Neural progenitor cell (in vitro differentiated cells): ENCODE measurements around the gene TMEM30A. TPM values are rescaled to one million over a fixed set of nuclear protein-coding genes. Genes with fewer than 3 reads are reported as not detected.

Experiments
- DNase-seq: peaks from one replicate; pipeline ENCODE4 v3.0.0-alpha.2; 2016; ENCODE audit warnings: low spot score
- H2AFZ ChIP-seq: fragments of 200-600 bp; sonication (generic); replicated peaks from 2 replicates; pipeline ENCODE4 v1.6.1; 2016; ENCODE audit warnings: antibody characterized with exemption
- H3F3A ChIP-seq: fragments of 200-600 bp; sonication (generic); 2 replicates; pipeline ENCODE4 v1.6.1; 2016; ENCODE audit warnings: antibody characterized with exemption, low read depth
- H3K27ac ChIP-seq: fragments of 200-600 bp; sonication (generic); 2 replicates; pipeline ENCODE4 v1.5.1; 2016; ENCODE audit warnings: mild to moderate bottlenecking
- H3K27me3 ChIP-seq: fragments of 200-600 bp; sonication (generic); 2 replicates; pipeline ENCODE4 v1.6.1; 2016; ENCODE audit warnings: mild to moderate bottlenecking, moderate library complexity
- H3K36me3 ChIP-seq: fragments of 200-600 bp; sonication (generic); 2 replicates; pipeline ENCODE4 v1.5.1; 2016
- H3K4me1 ChIP-seq: fragments of 200-600 bp; sonication (generic); 2 replicates; pipeline ENCODE4 v1.6.1; 2016; ENCODE audit warnings: mixed run types
- H3K4me2 ChIP-seq: fragments of 200-600 bp; sonication (generic); 2 replicates; pipeline ENCODE4 v1.6.1; 2016
- H3K4me3 ChIP-seq: fragments of 200-600 bp; sonication (generic); 2 replicates; pipeline ENCODE4 v1.5.1; 2016
- H3K79me2 ChIP-seq: fragments of 200-600 bp; sonication (generic); 2 replicates; pipeline ENCODE4 v1.6.1; 2016; ENCODE audit warnings: low read depth
- H3K9ac ChIP-seq: fragments of 200-600 bp; sonication (generic); 2 replicates; pipeline ENCODE4 v1.6.1; 2016
- H3K9me3 ChIP-seq: fragments of 200-600 bp; sonication (generic); 2 replicates; pipeline ENCODE4 v1.5.1; 2016; ENCODE audit warnings: low read depth
- H4K20me1 ChIP-seq: fragments of 200-600 bp; sonication (generic); 2 replicates; pipeline ENCODE4 v1.6.1; 2016; ENCODE audit warnings: low read depth
- H3K27ac Mint-ChIP-seq: 3 replicates; pipeline ENCODE4 v1.8.0; 2021; ENCODE audit warnings: mixed read lengths
- H3K27me3 Mint-ChIP-seq: 2 replicates; pipeline ENCODE4 v1.8.0; 2022; ENCODE audit warnings: low read depth, mild to moderate bottlenecking, inconsistent platforms, moderate library complexity, mixed read lengths; ENCODE audit not compliant: insufficient read depth
- H3K36me3 Mint-ChIP-seq: 3 replicates; pipeline ENCODE4 v1.8.0; 2021; ENCODE audit warnings: mixed read lengths
- H3K4me1 Mint-ChIP-seq: 3 replicates; pipeline ENCODE4 v1.8.0; 2021; ENCODE audit warnings: mixed read lengths
- H3K4me3 Mint-ChIP-seq: 3 replicates; pipeline ENCODE4 v1.8.0; 2021; ENCODE audit warnings: mild to moderate bottlenecking, moderate library complexity, mixed read lengths
- H3K9me3 Mint-ChIP-seq: 3 replicates; pipeline ENCODE4 v1.8.0; 2020; ENCODE audit warnings: mixed read lengths
- EZH2 ChIP-seq: fragments of 200-600 bp; sonication (generic); IDR thresholded peaks from 2 replicates; pipeline ENCODE4 v1.6.1; 2017; ENCODE audit warnings: antibody characterized with exemption, mild to moderate bottlenecking, moderate library complexity
- EZH2phosphoT487 ChIP-seq: fragments of 200-600 bp; sonication (generic); IDR thresholded peaks from 2 replicates; pipeline ENCODE4 v1.6.1; 2017; ENCODE audit warnings: antibody characterized with exemption
- total RNA-seq: library from RNA; depleted of rRNA; stranded (reverse); fragments of >200 nt; gene quantifications from 2 replicates; pipeline ENCODE4 v1.2.3, GENCODE V29; 2015; ENCODE audit warnings: low replicate concordance
- TF ChIP-seq, protein P1 (sequence below): fragments of 200-600 bp; sonication (generic); IDR thresholded peaks from 2 replicates; pipeline ENCODE4 v1.5.1; 2017; ENCODE audit warnings: antibody characterized with exemption, mild to moderate bottlenecking

TMEM30A gene
- total RNA-seq, 1 donor from 2014 or later, result 86.0 TPM

DNA sequence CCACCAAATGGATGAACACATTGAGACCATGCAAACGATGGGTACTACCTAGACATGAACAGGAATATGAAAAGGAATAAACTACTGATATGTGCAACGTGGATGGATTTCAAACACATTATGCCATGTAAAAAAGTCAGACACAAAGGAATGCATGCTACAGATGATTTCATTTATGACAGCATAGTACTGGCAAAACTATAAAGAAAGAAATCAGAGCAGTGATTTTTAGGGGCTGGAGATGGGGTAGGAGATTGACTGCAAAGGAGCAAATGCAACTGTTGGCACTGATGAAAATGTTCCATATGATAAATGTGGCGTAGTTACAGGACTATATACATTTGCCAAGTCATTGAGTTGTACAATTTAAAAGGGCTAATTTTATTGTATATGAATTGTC lies 65.3 kb downstream of the TMEM30A start:
- H3K27ac ChIP-seq, result no peak overlapping the region
- no peak overlapping the region for H2AFZ ChIP-seq
- H3K4me2 ChIP-seq, result no peak overlapping the region
- H3K79me2 ChIP-seq, result no peaks in the 10 kb centered on the region
- H3K4me3 ChIP-seq, result no peak overlapping the region
- H3K27me3 Mint-ChIP-seq, result no peaks in the 10 kb centered on the region
- no peak for TF ChIP-seq EZH2phosphoT487
- TF ChIP-seq EZH2, result no peak
- TF ChIP-seq, protein P1, sequence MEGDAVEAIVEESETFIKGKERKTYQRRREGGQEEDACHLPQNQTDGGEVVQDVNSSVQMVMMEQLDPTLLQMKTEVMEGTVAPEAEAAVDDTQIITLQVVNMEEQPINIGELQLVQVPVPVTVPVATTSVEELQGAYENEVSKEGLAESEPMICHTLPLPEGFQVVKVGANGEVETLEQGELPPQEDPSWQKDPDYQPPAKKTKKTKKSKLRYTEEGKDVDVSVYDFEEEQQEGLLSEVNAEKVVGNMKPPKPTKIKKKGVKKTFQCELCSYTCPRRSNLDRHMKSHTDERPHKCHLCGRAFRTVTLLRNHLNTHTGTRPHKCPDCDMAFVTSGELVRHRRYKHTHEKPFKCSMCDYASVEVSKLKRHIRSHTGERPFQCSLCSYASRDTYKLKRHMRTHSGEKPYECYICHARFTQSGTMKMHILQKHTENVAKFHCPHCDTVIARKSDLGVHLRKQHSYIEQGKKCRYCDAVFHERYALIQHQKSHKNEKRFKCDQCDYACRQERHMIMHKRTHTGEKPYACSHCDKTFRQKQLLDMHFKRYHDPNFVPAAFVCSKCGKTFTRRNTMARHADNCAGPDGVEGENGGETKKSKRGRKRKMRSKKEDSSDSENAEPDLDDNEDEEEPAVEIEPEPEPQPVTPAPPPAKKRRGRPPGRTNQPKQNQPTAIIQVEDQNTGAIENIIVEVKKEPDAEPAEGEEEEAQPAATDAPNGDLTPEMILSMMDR, result no peak
- no peaks in the 10 kb centered on the region for H3K27me3 ChIP-seq
- H3K36me3 Mint-ChIP-seq, result no peaks in the 10 kb centered on the region
- H4K20me1 ChIP-seq, result no peaks in the 10 kb centered on the region
- no peak for DNase-seq
- H3K4me1 Mint-ChIP-seq, result no peaks in the 10 kb centered on the region
- H3K4me1 ChIP-seq, result peaks cover 10% of the 10 kb centered on the region
- H3F3A ChIP-seq, result no peaks in the 10 kb centered on the region
- no peak overlapping the region for H3K9ac ChIP-seq
- no peaks in the 10 kb centered on the region for H3K36me3 ChIP-seq
- no peak overlapping the region for H3K4me3 Mint-ChIP-seq
- no peak overlapping the region for H3K27ac Mint-ChIP-seq
- no peaks in the 10 kb centered on the region for H3K9me3 Mint-ChIP-seq
- no peaks in the 10 kb centered on the region for H3K9me3 ChIP-seq

DNA sequence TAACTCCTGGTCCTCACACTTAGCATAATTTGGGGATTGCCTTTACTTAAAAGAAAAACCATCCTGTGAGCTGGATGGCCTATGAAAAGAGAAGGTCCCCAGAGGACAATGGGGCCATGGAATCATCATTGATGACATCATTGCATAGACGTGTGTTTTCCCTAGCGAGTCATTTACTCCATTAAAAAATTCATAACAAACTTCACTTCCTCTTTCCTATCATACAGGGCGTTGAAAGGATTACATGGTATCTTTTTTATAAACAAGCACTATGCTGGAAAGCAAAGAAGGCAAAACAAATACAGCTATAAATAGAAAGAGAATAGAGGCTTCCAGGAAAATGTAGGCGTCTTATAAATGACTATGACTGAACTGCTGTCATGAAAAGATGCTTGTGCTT lies 67.4 kb downstream of the TMEM30A start:
- H3K79me2 ChIP-seq, result no peaks in the 10 kb centered on the region
- Mint-ChIP-seq H3K9me3 (no peaks in the 10 kb centered on the region), H3K36me3 (no peaks in the 10 kb centered on the region), H3K4me3 (no peak overlapping the region), H3K27ac (no peak overlapping the region), H3K27me3 (no peaks in the 10 kb centered on the region), H3K4me1 (no peaks in the 10 kb centered on the region)
- TF ChIP-seq, protein P1, result no peak
- TF ChIP-seq EZH2phosphoT487 (no peak), EZH2 (no peak)
- H3K27me3 ChIP-seq, result no peaks in the 10 kb centered on the region
- H3K27ac ChIP-seq, result no peak overlapping the region
- no peak for DNase-seq
- H3F3A ChIP-seq, result peaks cover 5% of the 10 kb centered on the region
- H3K4me1 ChIP-seq, result no peaks in the 10 kb centered on the region
- H3K36me3 ChIP-seq, result no peaks in the 10 kb centered on the region
- H3K4me2 ChIP-seq, result no peak overlapping the region
- H3K9me3 ChIP-seq, result no peaks in the 10 kb centered on the region
- H2AFZ ChIP-seq, result no peak overlapping the region
- no peak overlapping the region for H3K4me3 ChIP-seq
- no peaks in the 10 kb centered on the region for H4K20me1 ChIP-seq
- no peak overlapping the region for H3K9ac ChIP-seq

DNA sequence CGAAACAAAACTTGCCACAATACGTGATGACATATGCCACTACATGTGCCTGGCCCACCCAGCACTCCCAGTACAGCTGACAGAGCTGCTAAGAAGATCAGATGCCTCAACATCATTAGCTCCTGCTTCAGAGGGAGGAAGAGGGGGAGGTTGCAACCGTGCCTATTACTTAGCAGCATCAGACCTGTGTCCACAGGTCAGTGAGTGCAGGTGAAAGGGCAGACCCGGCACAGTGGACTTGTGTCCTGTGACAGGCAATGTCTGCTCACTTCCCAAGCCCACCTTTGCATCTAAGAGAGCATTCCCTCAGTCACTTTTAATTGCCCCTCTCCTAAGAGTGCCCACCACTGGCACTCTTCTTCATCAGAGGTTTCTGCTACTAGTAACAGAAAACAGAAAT lies 69.3 kb downstream of the TMEM30A start:
- H3K27ac Mint-ChIP-seq, result no peak overlapping the region
- H2AFZ ChIP-seq, result no peak overlapping the region
- H3K9me3 ChIP-seq, result no peaks in the 10 kb centered on the region
- no peaks in the 10 kb centered on the region for H3K4me1 ChIP-seq
- H3K9me3 Mint-ChIP-seq, result no peaks in the 10 kb centered on the region
- no peaks in the 10 kb centered on the region for H3K79me2 ChIP-seq
- H3K36me3 Mint-ChIP-seq, result no peaks in the 10 kb centered on the region
- TF ChIP-seq, protein P1, result no peak
- TF ChIP-seq EZH2phosphoT487 (no peak), EZH2 (no peak)
- H3K36me3 ChIP-seq, result no peaks in the 10 kb centered on the region
- no peaks in the 10 kb centered on the region for H4K20me1 ChIP-seq
- H3K4me3 ChIP-seq, result no peak overlapping the region
- no peak overlapping the region for H3K27ac ChIP-seq
- no peak overlapping the region for H3K9ac ChIP-seq
- no peaks in the 10 kb centered on the region for H3K27me3 Mint-ChIP-seq
- H3K4me1 Mint-ChIP-seq, result no peaks in the 10 kb centered on the region
- no peak overlapping the region for H3K4me3 Mint-ChIP-seq
- DNase-seq, result no peak
- H3K27me3 ChIP-seq, result peaks cover 8% of the 10 kb centered on the region
- H3K4me2 ChIP-seq, result no peak overlapping the region
- H3F3A ChIP-seq, result peaks cover 5% of the 10 kb centered on the region
